Endometrial microvascular endothelial cells (primary cell): Measurements from ENCODE around the gene NF1. TPM values are rescaled to one million over a fixed set of nuclear protein-coding genes. Genes with fewer than 3 reads are reported as not detected.

ENCODE experiments used
- in situ Hi-C: cut with HindIII; loops from 2 replicates; pipeline ENCODE4 v1.10.0; 2017; ENCODE audit warnings: low sequenced_read_pairs, low pct_unique_long_range_greater_than_20kb; ENCODE audit errors: inconsistent ontology term
- total RNA-seq: library from RNA; depleted of rRNA; stranded (reverse); fragments of >200 nt; gene quantifications from one replicate; pipeline ENCODE4 v1.2.3, GENCODE V29; 2015; ENCODE audit errors: inconsistent ontology term

NF1 gene
- total RNA-seq, 1 donor from 2014 or later: 13.0 TPM

GRCh38 chr17:31113939-31114338 lies 19.2 kb downstream of the NF1 start:
- in situ Hi-C loops: no loop called here

GRCh38 chr17:31114956-31115555 lies 20.3 kb downstream of the NF1 start:
- in situ Hi-C loops: no loop called here

- in situ Hi-C loops: no loop called here
Observed at GRCh38 chr17:31116167-31116566, 21.4 kb downstream of the NF1 start.

GRCh38 chr17:31122746-31123145 lies 28.0 kb downstream of the NF1 start:
- in situ Hi-C loops: no loop called here

- in situ Hi-C loops: no loop called here
Observed at GRCh38 chr17:31126318-31126717, 31.5 kb downstream of the NF1 start.

- in situ Hi-C loops: no loop called here
Observed at GRCh38 chr17:31128241-31128640, 33.5 kb downstream of the NF1 start.

GRCh38 chr17:31130286-31131224 lies 35.8 kb downstream of the NF1 start:
- in situ Hi-C loops: no loop called here

GRCh38 chr17:31131299-31131698 lies 36.5 kb downstream of the NF1 start:
- in situ Hi-C loops: no loop called here

- in situ Hi-C loops: no loop called here
Observed at GRCh38 chr17:31132977-31133376, 38.2 kb downstream of the NF1 start.

- in situ Hi-C loops: no loop called here
Observed at GRCh38 chr17:31134576-31134975, 39.8 kb downstream of the NF1 start.

GRCh38 chr17:31136319-31136718 lies 41.5 kb downstream of the NF1 start:
- in situ Hi-C loops: no loop called here

GRCh38 chr17:31140111-31140510 lies 45.3 kb downstream of the NF1 start:
- in situ Hi-C loops: no loop called here

GRCh38 chr17:31144428-31144827 lies 49.7 kb downstream of the NF1 start:
- in situ Hi-C loops: no loop called here

GRCh38 chr17:31144836-31145235 lies 50.1 kb downstream of the NF1 start:
- in situ Hi-C loops: no loop called here

GRCh38 chr17:31147507-31148202 lies 52.9 kb downstream of the NF1 start:
- in situ Hi-C loops: no loop called here

GRCh38 chr17:31148205-31148604 lies 53.4 kb downstream of the NF1 start:
- in situ Hi-C loops: no loop called here

GRCh38 chr17:31152271-31152670 lies 57.5 kb downstream of the NF1 start:
- in situ Hi-C loops: no loop called here

GRCh38 chr17:31155208-31155810 lies 60.5 kb downstream of the NF1 start:
- in situ Hi-C loops: no loop called here

- in situ Hi-C loops: no loop called here
Observed at GRCh38 chr17:31156326-31156725, 61.5 kb downstream of the NF1 start.
